Activated T-cell treated with anti-CD3 and anti-CD28 coated beads for 1 hour (primary cell): ENCODE data around the gene ST6GALNAC2.
A peak's percentile ranks its signal among the peaks of the same experiment; 100 is the strongest.
"Not testable (repeated sequence)": the region's sequence is repeated elsewhere in the genome, so short reads cannot be mapped to it uniquely, and the experiment has no call there.

Experiments used
- DNase-seq: peaks from one replicate; pipeline ENCODE4 v3.0.0-alpha.2; 2020; ENCODE audit warnings: low read depth

ST6GALNAC2 gene

GRCh38 chr17:76527430-76528111, 58.1 kb downstream of the ST6GALNAC2 start:
- DNase-seq: peak; percentile 45

GRCh38 chr17:76527016-76527415, 58.6 kb downstream of the ST6GALNAC2 start:
- DNase-seq: not testable (repeated sequence)

GRCh38 chr17:76525513-76525833, 60.2 kb downstream of the ST6GALNAC2 start:
- DNase-seq: not testable (repeated sequence)

GRCh38 chr17:76524598-76525512, 60.8 kb downstream of the ST6GALNAC2 start:
- no peak for DNase-seq

- DNase-seq: peak; percentile 74
Observed at GRCh38 chr17:76523084-76524037, 62.3 kb downstream of the ST6GALNAC2 start.

GRCh38 chr17:76521683-76522082, 64.0 kb downstream of the ST6GALNAC2 start:
- not testable (repeated sequence) for DNase-seq

- no peak for DNase-seq
Observed at GRCh38 chr17:76521262-76521661, 64.4 kb downstream of the ST6GALNAC2 start.

GRCh38 chr17:76519048-76519966, 66.4 kb downstream of the ST6GALNAC2 start:
- no peak for DNase-seq

- no peak for DNase-seq
Observed at GRCh38 chr17:76517638-76518038, 68.0 kb downstream of the ST6GALNAC2 start.
